H9 (cell line): ENCODE results near the gene CDC42EP5. TPM values are rescaled to one million over a fixed set of nuclear protein-coding genes. Genes with fewer than 3 reads are reported as not detected.

Source experiments
- DNase-seq: peaks from one replicate; pipeline ENCODE4 v3.0.0-alpha.2; 2017
- H2AFZ ChIP-seq: one replicate; pipeline ENCODE4 v1.6.1; 2013; ENCODE audit warnings: mild to moderate bottlenecking, low read length, control low read depth, moderate library complexity
- H2AK5ac ChIP-seq: 2 replicates; pipeline ENCODE4 v1.6.1; 2013; ENCODE audit warnings: low read length, control low read depth, mixed read lengths; ENCODE audit not compliant: insufficient read length
- H2BK120ac ChIP-seq: one replicate; pipeline ENCODE4 v1.6.1; 2013; ENCODE audit warnings: low read depth, mild to moderate bottlenecking, low read length, control low read depth, inconsistent platforms; ENCODE audit not compliant: poor library complexity, severe bottlenecking
- H2BK12ac ChIP-seq: 2 replicates; pipeline ENCODE4 v1.6.1; 2013; ENCODE audit warnings: low read length, control low read depth, mixed read lengths, low read depth; ENCODE audit not compliant: insufficient read length
- H2BK15ac ChIP-seq: 2 replicates; pipeline ENCODE4 v1.6.1; 2013; ENCODE audit warnings: low read depth, low read length, control low read depth
- H2BK20ac ChIP-seq: one replicate; pipeline ENCODE4 v1.6.1; 2013; ENCODE audit warnings: low read depth, mild to moderate bottlenecking, low read length, control low read depth, inconsistent platforms; ENCODE audit not compliant: poor library complexity, severe bottlenecking
- H2BK5ac ChIP-seq: 2 replicates; pipeline ENCODE4 v1.6.1; 2013; ENCODE audit warnings: low read length, control low read depth, mixed read lengths; ENCODE audit not compliant: insufficient read length
- H3K14ac ChIP-seq: 2 replicates; pipeline ENCODE4 v1.6.1; 2013; ENCODE audit warnings: low read length, control low read depth; ENCODE audit not compliant: insufficient read depth
- H3K18ac ChIP-seq: 2 replicates; pipeline ENCODE4 v1.6.1; 2013; ENCODE audit warnings: low read depth, mild to moderate bottlenecking, mixed read lengths, low read length, control low read depth; ENCODE audit not compliant: insufficient read length
- H3K23ac ChIP-seq: 2 replicates; pipeline ENCODE4 v1.6.1; 2013; ENCODE audit warnings: low read length, control low read depth, mixed read lengths, low read depth; ENCODE audit not compliant: insufficient read length
- H3K23me2 ChIP-seq: 2 replicates; pipeline ENCODE4 v1.6.1; 2013; ENCODE audit warnings: low read depth, mild to moderate bottlenecking, mixed read lengths, low read length, control low read depth; ENCODE audit not compliant: insufficient read length, poor library complexity, severe bottlenecking
- H3K27ac ChIP-seq: 2 replicates; pipeline ENCODE4 v1.5.1; 2013; ENCODE audit warnings: low read length, control low read depth, mixed read lengths, low read depth; ENCODE audit not compliant: insufficient read length
- H3K27me3 ChIP-seq: 2 replicates; pipeline ENCODE4 v1.6.1; 2013; ENCODE audit warnings: low read length, control low read depth, inconsistent platforms; ENCODE audit not compliant: insufficient read depth
- H3K4ac ChIP-seq: 2 replicates; pipeline ENCODE4 v1.6.1; 2013; ENCODE audit warnings: low read depth, mild to moderate bottlenecking, control low read depth, inconsistent platforms, low read length, moderate library complexity
- H3K4me1 ChIP-seq: 2 replicates; pipeline ENCODE4 v1.6.1; 2013; ENCODE audit warnings: low read length, control low read depth, inconsistent platforms; ENCODE audit not compliant: insufficient read depth
- H3K4me2 ChIP-seq: 2 replicates; pipeline ENCODE4 v1.6.1; 2013; ENCODE audit warnings: low read length, control low read depth, mixed read lengths; ENCODE audit not compliant: insufficient read length, insufficient read depth
- H3K56ac ChIP-seq: 2 replicates; pipeline ENCODE4 v1.6.1; 2013; ENCODE audit warnings: low read depth, mild to moderate bottlenecking, mixed read lengths, low read length, control low read depth; ENCODE audit not compliant: insufficient read length
- H3K79me1 ChIP-seq: 2 replicates; pipeline ENCODE4 v1.6.1; 2013; ENCODE audit warnings: low read depth, mild to moderate bottlenecking, moderate library complexity, low read length, control low read depth, inconsistent platforms; ENCODE audit not compliant: insufficient read depth, poor library complexity, severe bottlenecking
- H3K79me2 ChIP-seq: 2 replicates; pipeline ENCODE4 v1.6.1; 2013; ENCODE audit warnings: low read length, control low read depth, inconsistent platforms; ENCODE audit not compliant: insufficient read depth
- H3K9ac ChIP-seq: 2 replicates; pipeline ENCODE4 v1.6.1; 2013; ENCODE audit warnings: low read length, control low read depth, mixed read lengths; ENCODE audit not compliant: insufficient read length; ENCODE audit errors: extremely low read depth
- H3K9me3 ChIP-seq: one replicate; pipeline ENCODE4 v1.6.1; 2013; ENCODE audit warnings: low read depth, low read length, inconsistent platforms; ENCODE audit not compliant: control insufficient read depth
- H3T11ph ChIP-seq: one replicate; pipeline ENCODE4 v1.6.1; 2013; ENCODE audit warnings: mild to moderate bottlenecking, low read length, control low read depth, inconsistent platforms
- H4K20me1 ChIP-seq: one replicate; pipeline ENCODE4 v1.6.1; 2013; ENCODE audit not compliant: control insufficient read depth, insufficient read length, insufficient read depth
- H4K5ac ChIP-seq: 2 replicates; pipeline ENCODE4 v1.6.1; 2013; ENCODE audit warnings: low read depth, mild to moderate bottlenecking, mixed read lengths, low read length, control low read depth; ENCODE audit not compliant: insufficient read length
- H4K8ac ChIP-seq: replicated peaks from 2 replicates; pipeline ENCODE4 v1.6.1; 2013; ENCODE audit warnings: low read length, control low read depth, mixed read lengths, low read depth; ENCODE audit not compliant: insufficient read length
- H4K91ac ChIP-seq: 2 replicates; pipeline ENCODE4 v1.6.1; 2013; ENCODE audit warnings: low read depth, mild to moderate bottlenecking, moderate library complexity, mixed read lengths, low read length, control low read depth; ENCODE audit not compliant: insufficient read length
- H3K27ac Mint-ChIP-seq, 3 experiments: 2 replicates in 2 of 3; 3 replicates in 1 of 3; pipeline ENCODE4 v1.8.0; 2020 to 2021; ENCODE audit warnings: mixed read lengths in 3 of 3, mild to moderate bottlenecking in 1 of 3, moderate library complexity in 1 of 3
- H3K27me3 Mint-ChIP-seq: 2 replicates; pipeline ENCODE4 v1.8.0; 2021; ENCODE audit warnings: low read depth, mild to moderate bottlenecking, moderate library complexity, mixed read lengths
- H3K36me3 Mint-ChIP-seq, 3 experiments: 2 replicates in 2 of 3; 3 replicates in 1 of 3; pipeline ENCODE4 v1.8.0; 2020 to 2021; ENCODE audit warnings: low read depth in 3 of 3, mixed read lengths in 3 of 3; ENCODE audit not compliant: insufficient read depth in 1 of 3
- H3K4me1 Mint-ChIP-seq, 2 experiments: 2 replicates each; pipeline ENCODE4 v1.8.0; 2020; ENCODE audit warnings: mixed read lengths in 2 of 2
- H3K4me3 Mint-ChIP-seq, 2 experiments: 2 replicates in 1 of 2; 3 replicates in 1 of 2; pipeline ENCODE4 v1.8.0; 2020 to 2021; ENCODE audit warnings: mild to moderate bottlenecking in 2 of 2, mixed read lengths in 2 of 2, moderate library complexity in 1 of 2
- H3K9me3 Mint-ChIP-seq, 2 experiments: 2 replicates in 1 of 2; 3 replicates in 1 of 2; pipeline ENCODE4 v1.8.0; 2020; ENCODE audit warnings: mild to moderate bottlenecking in 2 of 2, mixed read lengths in 2 of 2, moderate library complexity in 1 of 2
- CTCF ChIP-seq: fragments of 200-600 bp; sonication (generic); conservative IDR thresholded peaks from 3 replicates; pipeline ENCODE4 v1.8.0; 2021; ENCODE audit warnings: antibody characterized with exemption, mild to moderate bottlenecking
- WGBS: extraction: QIAGEN DNeasy Blood & Tissue Kit; methylation state at CpG from one replicate; pipeline ENCODE4 v1.1.7; 2013; ENCODE audit warnings: missing lambda C conversion rate, low lambda C conversion rate, mixed read lengths; ENCODE audit not compliant: insufficient read length; ENCODE audit errors: extremely low coverage; 5-methylcytosine and 5-hydroxymethylcytosine counted together
- total RNA-seq: library from RNA; stranded (reverse); gene quantifications from 2 replicates; pipeline ENCODE4 v1.2.1, GENCODE V29; 2021

The CDC42EP5 gene
- total RNA-seq, 1 experiment from 2014 or later, result 1.6 TPM

DNA sequence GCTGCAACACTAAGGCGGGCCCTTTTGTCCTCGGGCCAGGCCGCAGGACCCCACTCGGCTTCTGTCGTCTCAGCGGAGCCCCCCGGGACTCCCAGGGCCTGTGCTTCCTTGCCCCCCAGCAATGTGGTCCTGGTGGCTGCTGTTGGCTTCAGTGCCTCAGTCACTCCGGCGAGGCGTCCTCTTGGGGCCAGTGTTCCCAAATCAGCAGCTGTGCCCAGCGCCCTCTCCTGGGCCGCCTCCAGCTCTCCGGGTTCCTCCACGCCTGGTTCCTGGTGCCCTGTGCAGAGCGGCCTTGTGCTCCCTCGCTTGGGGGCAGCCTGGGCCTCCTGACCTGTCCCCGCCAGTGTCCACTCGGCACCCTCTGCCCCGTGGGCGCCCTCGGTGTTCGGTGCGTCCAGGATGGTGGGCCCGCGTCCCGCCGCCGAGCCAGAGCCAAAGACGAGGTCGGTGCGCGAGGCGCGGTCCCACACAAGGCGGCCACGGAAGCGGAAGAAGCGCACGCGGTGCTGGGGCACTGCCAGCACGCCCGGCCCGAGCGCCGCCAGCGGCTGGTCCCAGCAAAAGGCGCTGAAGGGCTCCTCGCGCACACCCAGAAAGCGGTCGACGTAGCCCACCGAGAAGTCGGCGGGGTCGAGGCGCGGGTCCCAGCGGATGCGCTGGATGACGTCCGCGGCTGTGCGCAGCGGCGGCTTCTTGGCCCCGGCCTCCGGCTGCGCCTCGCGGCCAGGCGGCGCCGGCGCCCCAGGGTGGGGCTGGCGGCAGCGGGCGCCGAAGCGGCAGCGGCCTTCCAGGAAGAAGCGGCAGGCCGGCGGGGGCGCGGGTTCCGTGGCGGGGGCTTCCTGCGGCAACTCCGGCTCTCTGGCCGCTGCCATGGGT, 10.2 kb downstream of the CDC42EP5 start:
- no peaks in the 10 kb centered on the region; the same call in 1 of the 2 replicates for H3K27me3 ChIP-seq
- H3K9me3 ChIP-seq, result no peaks in the 10 kb centered on the region
- no peak overlapping the region for H2BK12ac ChIP-seq
- Mint-ChIP-seq H3K4me3 (peak overlapping the region; percentile 75 to 84), H3K9me3 (peaks cover 2 to 3% of the 10 kb centered on the region in 2 experiments; a peak in 1 of 5 replicates), H3K36me3 (peaks cover 20 to 37% (median 36%) of the 10 kb centered on the region in 3 experiments; a peak in 6 of 7 replicates), H3K27ac (no peak overlapping the region), H3K27me3 (peaks cover 17% of the 10 kb centered on the region), H3K4me1 (peaks cover 7% of the 10 kb centered on the region in 2 experiments; a peak in 3 of 4 replicates)
- peaks cover 11% of the 10 kb centered on the region for H3K23me2 ChIP-seq
- peak; percentile 81 for DNase-seq
- no peak overlapping the region for H2BK15ac ChIP-seq
- TF ChIP-seq CTCF, result peak; percentile 56
- H3K23ac ChIP-seq, result no peak overlapping the region
- no peaks in the 10 kb centered on the region for H4K20me1 ChIP-seq
- H2BK5ac ChIP-seq, result no peak overlapping the region
- H3K27ac ChIP-seq, result no peak overlapping the region
- H3K4me1 ChIP-seq, result no peaks in the 10 kb centered on the region
- peak overlapping the region; percentile 60 for H3K9ac ChIP-seq
- no peak overlapping the region for H4K8ac ChIP-seq
- H2AFZ ChIP-seq, result no peak overlapping the region
- H3T11ph ChIP-seq, result no peak overlapping the region
- H4K5ac ChIP-seq, result no peak overlapping the region
- H3K18ac ChIP-seq, result peak overlapping the region; percentile 81
- H3K79me2 ChIP-seq, result no peaks in the 10 kb centered on the region
- H2BK120ac ChIP-seq, result no peak overlapping the region
- peak overlapping the region; percentile 92 for H3K14ac ChIP-seq
- H4K91ac ChIP-seq, result no peak overlapping the region
- H3K79me1 ChIP-seq, result no peaks in the 10 kb centered on the region
- no peak overlapping the region for H3K4ac ChIP-seq
- no CpG with 5 or more reads among the region's 91 CpGs for WGBS
- H3K4me2 ChIP-seq, result peak overlapping the region; percentile 45
- H3K56ac ChIP-seq, result no peak overlapping the region
- H2BK20ac ChIP-seq, result no peak overlapping the region
- H2AK5ac ChIP-seq, result no peak overlapping the region
